ENCODE results near the gene PAQR5.
"Not testable (repeated sequence)": the region's sequence is repeated elsewhere in the genome, so short reads cannot be mapped to it uniquely, and the experiment has no call there.

Gene PAQR5

DNA sequence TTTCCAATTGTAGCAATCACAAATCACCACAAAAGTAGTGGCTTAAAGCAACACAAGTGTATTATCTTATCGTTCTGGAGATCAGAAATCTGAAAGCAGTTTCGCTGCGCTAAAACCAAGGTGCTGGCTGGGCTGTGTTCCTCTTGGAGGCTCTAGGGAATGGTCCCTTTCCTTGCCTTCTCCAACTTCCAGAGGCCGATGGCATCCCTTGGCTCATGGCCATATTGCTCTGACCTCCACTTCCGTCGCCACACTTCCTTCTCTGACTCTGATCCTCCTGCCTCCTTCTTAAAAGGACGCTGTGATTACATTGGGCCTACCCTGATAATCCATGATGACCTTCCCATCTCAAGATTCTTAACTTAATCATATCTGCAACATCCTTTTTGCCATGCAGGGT, 10.7 kb upstream of the PAQR5 start:
- Mint-ChIP-seq H3K9me3 (no peaks in the 10 kb centered on the region), H3K27ac (no peak overlapping the region), H3K4me1 (ENCODE audit: low read depth) (no peaks in the 10 kb centered on the region), H3K36me3 (ENCODE audit: low read depth) (no peaks in the 10 kb centered on the region), H3K27me3 (peaks cover 4% of the 10 kb centered on the region), H3K4me3 (no peak overlapping the region)
- intact Hi-C loops (cut with micrococcal nuclease): no loop called here

DNA sequence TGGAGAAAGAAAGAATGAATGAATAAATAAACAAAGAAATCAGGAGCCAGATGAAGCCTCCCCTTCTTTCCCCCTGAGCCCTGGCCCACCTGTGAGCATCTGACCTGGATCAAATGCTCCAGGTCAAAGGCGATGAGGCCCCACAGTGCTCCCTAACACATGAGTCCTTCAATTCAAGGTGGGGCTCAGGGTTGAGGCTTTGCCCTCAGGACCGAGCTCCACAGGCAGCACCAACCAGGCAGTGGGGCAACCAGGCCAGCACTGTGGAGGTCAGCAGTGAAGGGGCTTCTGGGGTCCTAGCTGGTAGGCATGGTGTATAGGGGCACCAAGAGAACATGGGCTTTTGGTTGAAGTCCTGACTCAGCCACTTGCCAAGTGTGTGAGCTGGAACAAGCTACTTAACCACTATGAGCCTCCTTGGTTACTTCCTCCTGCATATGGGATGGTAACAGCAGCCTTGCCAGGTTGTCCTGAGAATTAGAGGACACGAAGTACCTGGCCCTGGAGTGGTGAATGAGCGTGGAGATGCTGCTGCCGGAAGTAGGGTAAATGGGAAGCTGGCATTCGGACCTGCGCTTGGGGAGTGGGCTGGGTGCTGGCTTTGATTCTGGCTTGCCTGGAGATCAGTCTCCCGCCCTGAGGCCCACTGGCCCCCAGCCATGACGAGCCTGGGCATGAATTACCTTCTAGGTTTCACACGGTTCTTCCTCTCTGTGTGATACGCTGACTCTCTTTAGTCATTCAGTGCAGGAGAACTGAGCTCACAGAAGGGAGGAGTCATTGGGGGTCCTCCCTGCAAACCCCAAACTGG, 10.0 kb upstream of the PAQR5 start:
- H3K36me3 Mint-ChIP-seq (ENCODE audit: low read depth): no peaks in the 10 kb centered on the region
- H3K4me3 Mint-ChIP-seq: no peak overlapping the region
- intact Hi-C loops (cut with micrococcal nuclease): no loop called here
- no peaks in the 10 kb centered on the region for H3K9me3 Mint-ChIP-seq
- H3K27ac Mint-ChIP-seq: no peak overlapping the region
- H3K4me1 Mint-ChIP-seq (ENCODE audit: low read depth): no peaks in the 10 kb centered on the region
- peaks cover 2% of the 10 kb centered on the region for H3K27me3 Mint-ChIP-seq

- no peaks in the 10 kb centered on the region for H3K36me3 Mint-ChIP-seq (ENCODE audit: low read depth)
These were observed 9.2 kb upstream of the PAQR5 start for GRCh38 chr15:69289342-69290146.

DNA sequence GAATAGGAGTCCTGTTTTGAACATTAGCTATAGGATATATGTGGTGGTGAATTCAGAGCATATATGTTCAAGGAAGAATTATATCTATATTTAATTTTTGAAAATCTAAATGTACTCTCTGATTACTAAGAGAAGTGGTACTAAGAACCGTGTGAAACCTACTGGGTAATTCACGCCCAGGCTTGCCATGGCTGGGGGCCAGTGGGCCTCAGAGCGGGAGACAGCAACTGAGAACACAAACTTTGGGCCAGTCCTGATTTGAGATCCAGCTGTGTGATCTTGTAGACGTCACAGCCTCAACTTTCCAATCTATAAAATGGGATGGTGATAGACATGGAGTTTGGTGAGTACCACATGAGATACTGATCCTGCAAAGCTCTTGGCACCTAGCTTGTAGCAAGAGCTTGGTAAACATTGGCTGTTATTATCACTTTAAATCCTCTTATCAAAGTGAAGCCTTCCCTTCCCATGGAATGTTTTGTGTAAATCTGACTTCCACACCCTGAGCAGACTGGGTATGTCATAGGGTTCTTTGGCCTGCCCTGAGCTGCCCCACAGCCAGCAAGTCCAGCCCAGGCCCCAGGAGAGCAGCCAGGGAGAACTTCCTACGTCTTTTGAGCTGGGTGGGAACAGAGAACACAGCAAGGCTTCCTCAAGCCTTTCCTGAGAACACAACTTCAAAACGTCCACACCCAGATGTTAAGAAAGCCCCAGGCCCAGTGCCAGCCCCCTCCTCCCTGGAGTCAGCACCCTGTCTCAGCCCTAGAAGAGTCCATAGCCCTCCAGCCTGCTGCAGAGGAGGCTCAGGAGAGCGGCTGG, 8.2 kb upstream of the PAQR5 start:
- Mint-ChIP-seq H3K27ac (no peak overlapping the region), H3K36me3 (ENCODE audit: low read depth) (no peaks in the 10 kb centered on the region), H3K9me3 (no peaks in the 10 kb centered on the region), H3K27me3 (peaks cover 10% of the 10 kb centered on the region), H3K4me3 (no peak overlapping the region), H3K4me1 (ENCODE audit: low read depth) (no peaks in the 10 kb centered on the region)
- intact Hi-C loops (cut with micrococcal nuclease): no loop called here

More at GRCh38 chr15:69289342-69290146, 9.2 kb upstream of the PAQR5 start:
- Mint-ChIP-seq H3K4me3 (no peak overlapping the region), H3K27me3 (peaks cover 4% of the 10 kb centered on the region), H3K27ac (no peak overlapping the region), H3K9me3 (no peaks in the 10 kb centered on the region), H3K4me1 (ENCODE audit: low read depth) (no peaks in the 10 kb centered on the region)
- intact Hi-C loops (cut with micrococcal nuclease): no loop called here

DNA sequence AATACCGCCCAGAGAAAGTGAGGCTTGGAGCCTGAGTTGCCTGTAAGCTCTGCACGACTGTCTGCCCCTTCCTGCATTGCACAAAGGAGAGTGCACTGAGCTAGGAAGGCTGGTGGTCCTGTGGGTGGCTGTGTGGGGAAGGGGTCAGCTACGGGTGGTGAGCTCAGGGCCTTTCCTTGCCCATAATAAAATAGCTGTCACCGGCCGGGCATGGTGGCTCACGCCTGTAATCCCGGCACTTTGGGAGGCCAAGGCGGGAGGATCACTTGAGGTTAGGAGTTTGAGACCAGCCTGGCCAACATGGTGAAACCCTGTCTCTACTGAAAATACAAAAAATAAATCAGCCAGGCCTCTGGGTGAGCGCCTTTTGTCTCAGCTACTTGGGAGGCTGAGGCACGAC, 7.1 kb upstream of the PAQR5 start:
- H3K36me3 Mint-ChIP-seq (ENCODE audit: low read depth); H3K9me3 Mint-ChIP-seq; H3K27ac Mint-ChIP-seq; H3K4me1 Mint-ChIP-seq (ENCODE audit: low read depth); intact Hi-C loops (cut with micrococcal nuclease); H3K4me3 Mint-ChIP-seq: not testable (repeated sequence)
- peaks cover 20% of the 10 kb centered on the region for H3K27me3 Mint-ChIP-seq

- H3K36me3 Mint-ChIP-seq (ENCODE audit: low read depth): no peaks in the 10 kb centered on the region
- no peaks in the 10 kb centered on the region for H3K4me1 Mint-ChIP-seq (ENCODE audit: low read depth)
- no peak overlapping the region for H3K27ac Mint-ChIP-seq
- H3K9me3 Mint-ChIP-seq: no peaks in the 10 kb centered on the region
- no peak overlapping the region for H3K4me3 Mint-ChIP-seq
- H3K27me3 Mint-ChIP-seq: peaks cover 31% of the 10 kb centered on the region
- intact Hi-C loops (cut with micrococcal nuclease): no loop called here
These were observed 5.8 kb upstream of the PAQR5 start for GRCh38 chr15:69292826-69293420.

DNA sequence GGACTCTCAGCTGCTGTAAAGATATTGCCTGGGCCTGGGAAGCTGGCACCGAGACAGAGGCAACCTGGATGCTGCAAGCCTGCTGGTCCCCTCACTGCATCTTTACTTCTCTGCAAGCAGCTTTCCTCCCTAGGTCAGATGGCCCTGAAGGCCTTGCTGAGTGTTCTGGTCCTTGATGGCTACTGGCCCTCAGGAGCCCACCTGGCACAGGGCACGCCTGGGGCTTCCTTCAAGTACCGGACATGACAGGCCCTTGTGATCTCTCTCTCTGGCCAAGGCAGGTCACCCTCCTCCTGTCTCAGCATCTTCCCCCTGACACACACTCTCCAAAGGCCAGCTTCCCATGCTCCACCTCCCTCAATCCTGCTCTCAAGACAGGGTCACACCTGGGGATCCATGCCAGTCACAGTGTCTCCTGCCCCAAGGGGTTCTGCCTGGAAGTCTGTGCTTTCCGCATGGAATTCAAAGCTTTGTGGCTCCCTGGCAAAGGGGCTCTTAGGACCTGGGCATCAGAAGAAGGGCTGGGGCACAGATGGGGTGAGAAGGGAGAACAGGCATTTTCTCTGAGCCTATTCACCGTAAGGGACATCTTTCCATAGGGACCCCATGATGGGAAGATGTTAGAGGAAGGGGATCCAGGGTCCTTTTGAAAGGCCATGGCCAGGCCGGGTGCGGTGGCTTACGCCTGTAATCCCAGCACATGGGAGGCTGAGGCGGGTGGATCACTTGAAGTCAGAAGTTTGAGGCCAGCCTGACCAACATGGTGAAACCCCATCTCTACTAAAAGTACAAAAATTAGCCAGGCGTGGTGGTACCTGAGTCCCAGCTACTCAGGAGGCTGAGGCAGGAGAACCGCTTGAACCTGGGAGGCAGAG, 4.7 kb upstream of the PAQR5 start:
- no peaks in the 10 kb centered on the region for H3K36me3 Mint-ChIP-seq (ENCODE audit: low read depth)
- intact Hi-C loops (cut with micrococcal nuclease): no loop called here
- H3K4me1 Mint-ChIP-seq (ENCODE audit: low read depth): no peaks in the 10 kb centered on the region
- H3K9me3 Mint-ChIP-seq: no peaks in the 10 kb centered on the region
- H3K27me3 Mint-ChIP-seq: peaks cover 38% of the 10 kb centered on the region
- no peak overlapping the region for H3K4me3 Mint-ChIP-seq
- H3K27ac Mint-ChIP-seq: no peak overlapping the region

DNA sequence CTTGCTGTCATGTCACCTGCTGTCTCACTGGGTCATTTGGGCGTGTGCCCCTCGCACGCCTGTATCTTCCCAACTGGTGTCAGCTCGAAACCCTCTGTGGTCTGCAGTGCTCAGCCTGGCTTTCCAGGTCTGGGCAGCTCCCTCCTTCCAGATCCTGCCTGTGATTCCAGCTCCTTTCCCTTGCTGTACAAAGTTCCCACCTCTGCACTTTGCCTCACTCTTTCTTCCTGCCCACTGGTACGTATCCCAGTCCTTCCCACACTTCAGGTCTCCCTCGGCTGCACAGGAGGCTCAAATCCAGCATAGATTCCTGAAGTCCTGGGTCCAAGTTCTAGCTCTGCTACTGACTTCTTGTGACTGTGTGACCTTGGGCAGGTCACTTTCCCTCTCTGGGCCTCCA, 2.1 kb upstream of the PAQR5 start:
- Mint-ChIP-seq H3K27me3 (peaks cover 64% of the 10 kb centered on the region), H3K27ac (no peak overlapping the region), H3K9me3 (no peaks in the 10 kb centered on the region), H3K4me3 (no peak overlapping the region), H3K4me1 (ENCODE audit: low read depth) (peaks cover 7% of the 10 kb centered on the region), H3K36me3 (ENCODE audit: low read depth) (no peaks in the 10 kb centered on the region)
- intact Hi-C loops (cut with micrococcal nuclease): no loop called here

DNA sequence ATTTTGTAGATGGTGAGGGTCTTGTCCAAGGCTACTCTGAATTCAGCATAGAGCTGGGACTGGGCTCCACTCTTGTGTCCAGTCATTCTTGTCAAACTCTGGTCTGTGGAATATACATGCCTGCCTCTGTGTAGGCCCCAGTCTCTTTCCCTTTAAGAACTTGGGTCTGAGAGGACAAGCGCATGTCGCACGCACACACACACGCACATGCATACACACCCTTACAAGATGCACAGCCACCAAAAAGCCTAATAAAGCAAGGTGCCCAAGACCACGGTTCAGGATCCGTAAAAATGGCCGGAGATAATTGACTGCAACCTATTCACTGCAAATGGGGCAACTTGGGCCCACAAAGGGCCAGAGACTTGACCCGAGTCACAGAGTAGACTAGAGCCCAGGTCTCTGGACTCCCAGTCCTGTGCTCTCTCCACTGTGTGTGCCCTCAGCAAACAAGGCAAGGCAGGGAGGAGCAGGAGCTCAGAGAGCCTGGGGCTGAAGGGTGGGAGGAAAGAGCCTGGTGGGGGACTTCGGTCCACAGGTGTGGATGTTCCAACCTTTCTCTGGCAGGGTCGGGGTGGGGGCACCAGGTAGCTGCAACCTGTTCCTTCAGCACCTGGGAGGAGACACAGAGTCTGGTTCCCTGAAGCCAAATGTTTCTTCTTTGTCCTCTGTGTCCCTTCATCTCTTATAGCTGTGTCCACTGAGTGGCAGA, 914 bp upstream of the PAQR5 start:
- Mint-ChIP-seq H3K9me3 (no peaks in the 10 kb centered on the region), H3K27ac (no peak overlapping the region), H3K4me3 (peak overlapping the region; percentile 20), H3K4me1 (ENCODE audit: low read depth) (peaks cover 7% of the 10 kb centered on the region), H3K36me3 (ENCODE audit: low read depth) (no peaks in the 10 kb centered on the region), H3K27me3 (peaks cover 76% of the 10 kb centered on the region)
- intact Hi-C loops (cut with micrococcal nuclease): no loop called here

DNA sequence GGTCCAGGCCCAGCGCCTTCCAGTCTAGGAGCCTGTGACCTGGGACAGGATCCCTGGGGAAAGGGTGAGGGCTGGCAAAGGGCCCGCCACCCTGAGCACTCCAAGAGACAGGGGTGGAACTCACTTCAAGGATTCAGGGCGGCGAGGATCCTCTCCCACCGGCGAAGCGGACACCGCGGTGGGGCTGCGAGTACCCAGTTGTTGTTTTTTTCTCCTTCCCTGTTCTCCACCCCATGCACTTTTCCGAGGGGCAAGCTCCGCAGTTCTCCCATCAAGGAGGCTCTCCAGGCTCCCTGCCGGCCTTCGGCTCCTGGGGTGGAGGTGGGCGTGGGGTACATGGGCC, 387 bp upstream of the PAQR5 start:
- peaks cover 7% of the 10 kb centered on the region for H3K4me1 Mint-ChIP-seq (ENCODE audit: low read depth)
- H3K9me3 Mint-ChIP-seq: no peaks in the 10 kb centered on the region
- H3K4me3 Mint-ChIP-seq: peak overlapping the region; percentile 62
- H3K27me3 Mint-ChIP-seq: peaks cover 78% of the 10 kb centered on the region
- no peaks in the 10 kb centered on the region for H3K36me3 Mint-ChIP-seq (ENCODE audit: low read depth)
- intact Hi-C loops (cut with micrococcal nuclease): no loop called here
- no peak overlapping the region for H3K27ac Mint-ChIP-seq

GRCh38 chr15:69299451-69299886, 757 bp downstream of the PAQR5 start:
- H3K4me3 Mint-ChIP-seq: peak overlapping the region; percentile 54

DNA sequence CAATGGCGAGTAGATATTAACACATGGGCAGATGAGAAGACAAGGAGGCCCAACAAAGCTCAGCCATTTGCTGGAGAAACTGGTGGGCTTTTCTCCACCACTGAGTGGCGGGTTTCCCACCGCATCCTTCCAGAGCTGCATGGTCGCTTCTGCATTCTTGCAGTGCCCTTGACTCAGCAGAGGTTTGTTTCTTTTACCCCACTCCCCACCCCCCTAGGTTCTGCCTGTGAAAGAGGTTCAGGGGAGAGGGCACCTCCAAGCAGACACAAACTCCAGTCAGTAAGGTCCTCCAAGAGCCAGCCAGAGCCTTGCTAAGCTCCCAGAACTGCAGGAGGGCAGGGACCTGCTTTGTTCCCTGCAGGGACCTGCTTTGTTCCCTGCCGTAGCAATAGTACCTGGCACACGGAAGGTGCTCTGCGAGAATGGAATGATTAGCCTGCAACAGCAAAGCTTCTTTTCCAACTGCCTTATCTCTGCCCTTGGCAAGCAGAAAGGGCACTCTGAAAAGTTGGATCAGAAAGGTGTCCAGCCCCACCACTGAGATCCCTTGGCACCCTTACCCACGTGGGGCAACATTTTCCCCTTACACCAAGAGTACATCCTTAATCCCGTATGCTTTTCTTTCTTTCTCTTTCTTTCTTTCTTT, 1.4 kb downstream of the PAQR5 start:
- H3K27me3 Mint-ChIP-seq: peaks cover 72% of the 10 kb centered on the region
- H3K27ac Mint-ChIP-seq: no peak overlapping the region
- H3K4me1 Mint-ChIP-seq (ENCODE audit: low read depth): peaks cover 7% of the 10 kb centered on the region
- no peaks in the 10 kb centered on the region for H3K36me3 Mint-ChIP-seq (ENCODE audit: low read depth)
- no peaks in the 10 kb centered on the region for H3K9me3 Mint-ChIP-seq
- intact Hi-C loops (cut with micrococcal nuclease): no loop called here
- no peak overlapping the region for H3K4me3 Mint-ChIP-seq

More at GRCh38 chr15:69299451-69299886, 757 bp downstream of the PAQR5 start:
- Mint-ChIP-seq H3K9me3 (no peaks in the 10 kb centered on the region), H3K4me1 (ENCODE audit: low read depth) (peaks cover 7% of the 10 kb centered on the region), H3K27ac (no peak overlapping the region), H3K27me3 (peaks cover 77% of the 10 kb centered on the region), H3K36me3 (ENCODE audit: low read depth) (no peaks in the 10 kb centered on the region)
- intact Hi-C loops (cut with micrococcal nuclease): no loop called here
